Testis (tissue), 2 donors: ENCODE results near the gene SAFB2.

Experiments
- POLR2A ChIP-seq: fragments of 450-650 bp; IDR thresholded peaks from one replicate; pipeline ENCODE4 v1.6.1; 2017; ENCODE audit warnings: antibody characterized with exemption, mild to moderate bottlenecking, moderate library complexity
- TF ChIP-seq, protein P1 (sequence below), 3 experiments: fragments of 450-650 bp in 2 of 3; fragments of 200-600 bp in 1 of 3; sonication (generic) in 1 of 3; IDR thresholded peaks; one replicate each; pipeline ENCODE4 v1.5.1; 2016 to 2019; ENCODE audit warnings: antibody characterized with exemption in 3 of 3, mild to moderate bottlenecking in 2 of 3, moderate library complexity in 1 of 3

DNA sequence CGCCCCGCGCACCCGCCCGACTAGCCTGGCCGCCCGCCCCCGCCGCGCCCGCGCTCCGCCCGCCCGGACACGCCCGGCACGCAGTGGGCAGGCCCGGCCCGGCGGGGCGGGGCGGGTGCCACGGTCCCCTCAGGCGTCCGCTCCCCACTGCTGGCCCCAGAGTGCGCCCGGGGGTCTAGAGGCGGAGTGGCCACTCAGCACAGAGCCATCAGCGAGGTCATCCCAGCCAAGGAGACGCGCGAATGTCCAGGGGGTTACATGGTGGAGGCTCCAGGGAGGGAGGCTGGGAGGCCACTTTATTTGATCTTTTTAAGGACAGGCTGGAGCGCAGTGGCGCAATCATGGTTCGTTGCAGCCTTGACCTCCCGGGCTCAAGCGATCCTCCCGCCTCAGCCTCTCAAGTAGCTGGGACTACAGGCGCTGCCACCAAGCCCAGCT is 54.6 kb downstream of the SAFB2 start:
- TF ChIP-seq, protein P1, sequence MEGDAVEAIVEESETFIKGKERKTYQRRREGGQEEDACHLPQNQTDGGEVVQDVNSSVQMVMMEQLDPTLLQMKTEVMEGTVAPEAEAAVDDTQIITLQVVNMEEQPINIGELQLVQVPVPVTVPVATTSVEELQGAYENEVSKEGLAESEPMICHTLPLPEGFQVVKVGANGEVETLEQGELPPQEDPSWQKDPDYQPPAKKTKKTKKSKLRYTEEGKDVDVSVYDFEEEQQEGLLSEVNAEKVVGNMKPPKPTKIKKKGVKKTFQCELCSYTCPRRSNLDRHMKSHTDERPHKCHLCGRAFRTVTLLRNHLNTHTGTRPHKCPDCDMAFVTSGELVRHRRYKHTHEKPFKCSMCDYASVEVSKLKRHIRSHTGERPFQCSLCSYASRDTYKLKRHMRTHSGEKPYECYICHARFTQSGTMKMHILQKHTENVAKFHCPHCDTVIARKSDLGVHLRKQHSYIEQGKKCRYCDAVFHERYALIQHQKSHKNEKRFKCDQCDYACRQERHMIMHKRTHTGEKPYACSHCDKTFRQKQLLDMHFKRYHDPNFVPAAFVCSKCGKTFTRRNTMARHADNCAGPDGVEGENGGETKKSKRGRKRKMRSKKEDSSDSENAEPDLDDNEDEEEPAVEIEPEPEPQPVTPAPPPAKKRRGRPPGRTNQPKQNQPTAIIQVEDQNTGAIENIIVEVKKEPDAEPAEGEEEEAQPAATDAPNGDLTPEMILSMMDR (IDR thresholded peaks at IDR 0.05), result no peak
- TF ChIP-seq POLR2A, result no peak
